HepG2 (cell line): ENCODE measurements around the gene PSKH1. TPM values are rescaled to one million over a fixed set of nuclear protein-coding genes. Genes with fewer than 3 reads are reported as not detected.

Source experiments
- ATF7 ChIP-seq, 2 experiments: fragments of 450-650 bp in 1 of 2; sonication (generic) in 1 of 2; formaldehyde crosslinking in 1 of 2; IDR thresholded peaks; 2 replicates each; pipeline versions ENCODE4 v1.4.0 to v1.6.1; 2016 to 2020; ENCODE audit warnings: antibody characterized with exemption in 1 of 2, mild to moderate bottlenecking in 1 of 2, missing genetic modification reagents in 1 of 2
- CC2D1A ChIP-seq: sonication (generic); formaldehyde crosslinking; IDR thresholded peaks from 2 replicates; pipeline ENCODE4 v1.8.1; 2023; ENCODE audit warnings: mild to moderate bottlenecking, missing genetic modification reagents
- CHD2 ChIP-seq: IDR thresholded peaks from 2 replicates; pipeline ENCODE4 v1.6.1; 2011; ENCODE audit warnings: low read depth, low read length, improper control_type of control experiment
- DMTF1 ChIP-seq: sonication (generic); formaldehyde crosslinking; IDR thresholded peaks from 2 replicates; pipeline ENCODE4 v1.4.0; 2020; ENCODE audit warnings: mild to moderate bottlenecking, missing genetic modification reagents
- FOSL2 ChIP-seq: sonication (generic); formaldehyde crosslinking; IDR thresholded peaks from 2 replicates; pipeline ENCODE4 v1.4.0; 2020; ENCODE audit warnings: missing genetic modification reagents
- HDAC2 ChIP-seq: sonication (generic); formaldehyde crosslinking; IDR thresholded peaks from 2 replicates; pipeline ENCODE4 v1.4.0; 2020; ENCODE audit warnings: missing genetic modification reagents
- MEIS2 ChIP-seq: sonication (generic); formaldehyde crosslinking; IDR thresholded peaks from 2 replicates; pipeline ENCODE4 v1.9.0; 2021; ENCODE audit warnings: mild to moderate bottlenecking, missing genetic modification reagents
- NFIC ChIP-seq: IDR thresholded peaks from 2 replicates; pipeline ENCODE4 v1.6.1; 2012; ENCODE audit warnings: mild to moderate bottlenecking, low read length, inconsistent platforms
- PAF1 ChIP-seq: IDR thresholded peaks from 2 replicates; pipeline ENCODE4 v1.6.1; 2016; ENCODE audit warnings: missing genetic modification reagents, missing compliant biosample characterization
- POLR2A ChIP-seq, 2 experiments: IDR thresholded peaks; 2 replicates each; pipeline ENCODE4 v1.6.1; 2011; ENCODE audit warnings: low read depth in 2 of 2, low read length in 2 of 2, mild to moderate bottlenecking in 1 of 2, moderate library complexity in 1 of 2; ENCODE audit not compliant: insufficient read depth in 1 of 2
- SAP130 ChIP-seq: IDR thresholded peaks from 2 replicates; pipeline ENCODE4 v1.6.1; 2016; ENCODE audit warnings: low read depth
- STAG1 ChIP-seq: sonication (generic); formaldehyde crosslinking; IDR thresholded peaks from 2 replicates; pipeline ENCODE4 v1.4.0; 2020; ENCODE audit warnings: missing genetic modification reagents
- TAF15 ChIP-seq: fragments of 200-400 bp; formaldehyde crosslinking; IDR thresholded peaks from one replicate; pipeline ENCODE4 v1.6.1; 2018; ENCODE audit warnings: mild to moderate bottlenecking, low read depth, low read length; ENCODE audit not compliant: poor library complexity, severe bottlenecking
- ZBTB33 ChIP-seq: sonication (generic); formaldehyde crosslinking; IDR thresholded peaks from 2 replicates; pipeline ENCODE4 v1.4.0; 2020; ENCODE audit warnings: missing genetic modification reagents
- ZNF225 ChIP-seq: sonication (generic); formaldehyde crosslinking; IDR thresholded peaks from 2 replicates; pipeline ENCODE4 v1.4.0; 2020; ENCODE audit warnings: mild to moderate bottlenecking, missing genetic modification reagents
- ZNF3 ChIP-seq: IDR thresholded peaks from 2 replicates; pipeline ENCODE4 v1.7.0; 2017; ENCODE audit warnings: inconsistent platforms
- ZNF451 ChIP-seq: sonication (generic); formaldehyde crosslinking; IDR thresholded peaks from 2 replicates; pipeline ENCODE4 v1.5.0; 2020; ENCODE audit warnings: mild to moderate bottlenecking, missing genetic modification reagents
- ZNF563 ChIP-seq: sonication (generic); formaldehyde crosslinking; IDR thresholded peaks from 2 replicates; pipeline ENCODE4 v1.8.0; 2022; ENCODE audit warnings: mild to moderate bottlenecking, moderate library complexity, missing genetic modification reagents
- ZNF687 ChIP-seq: sonication (generic); formaldehyde crosslinking; IDR thresholded peaks from 2 replicates; pipeline ENCODE4 v1.5.1; 2020; ENCODE audit warnings: mild to moderate bottlenecking, missing genetic modification reagents, moderate library complexity
- polyA plus RNA-seq, 8 experiments: library from polyadenylated mRNA; depleted of rRNA in 3 of 8; stranded (reverse) in 7 of 8; unstranded in 1 of 8; fragments of >200 nt; fragmentation: Illumina TruSeq in 4 of 8; extraction: Trizol in 4 of 8; gene quantifications; 2 replicates each; pipeline versions ENCODE4 v1.2.1 to v1.2.3, GENCODE V29; 2011 to 2016; ENCODE audit warnings: low read depth in 4 of 8, missing spikeins in 1 of 8, mixed read lengths in 1 of 8; ENCODE audit not compliant: insufficient read depth in 1 of 8
- total RNA-seq, 5 experiments: library from RNA; depleted of rRNA; stranded (reverse); fragments of >200 nt; fragmentation: Illumina TruSeq; extraction: Trizol; gene quantifications; 2 replicates each; pipeline ENCODE4 v1.2.3, GENCODE V29; 2016; ENCODE audit warnings: low read depth in 1 of 5
- TF ChIP-seq, protein P1 (sequence below): sonication (generic); formaldehyde crosslinking; IDR thresholded peaks from 2 replicates; pipeline ENCODE4 v1.5.1; 2020; ENCODE audit warnings: missing genetic modification reagents, mild to moderate bottlenecking, borderline replicate concordance

The PSKH1 gene
- total and polyA plus RNA-seq, 2 of the 13 experiments (the other 11 are each of a cell fraction or from before 2014, with no cell fraction given): 8.4 to 19.1 TPM

GRCh38 chr16:67931712-67932461 lies 38.8 kb downstream of the PSKH1 start, which contains the start of gene CTRL (continued):
- TF ChIP-seq CC2D1A: no peak
- peak; percentile 68; the same call in 1 of the 2 replicates for TF ChIP-seq PAF1 (CRISPR knock-in tag)
- TF ChIP-seq HDAC2 (CRISPR knock-in tag): no peak
- no peak for TF ChIP-seq MEIS2 (CRISPR knock-in tag)
- TF ChIP-seq ZNF451 (CRISPR knock-in tag): 0 out of 2 replicates have a peak, but pooled peaks have one; percentile 21
- peak; percentile 12; the same call in 1 of the 2 replicates for TF ChIP-seq STAG1 (CRISPR knock-in tag)
- no peak for TF ChIP-seq NFIC
- TF ChIP-seq POLR2A (IDR thresholded peaks at IDR 0.05; ENCODE audit: insufficient read depth in 1 of 2, low read depth in 2 of 2, low read length in 2 of 2): 0 out of 4 replicates have a peak, but pooled peaks of 1 of the 2 experiments have one; percentile 25
- no peak for TF ChIP-seq ATF7 (IDR thresholded peaks at IDR 0.05)
- no peak for TF ChIP-seq ATF7 (CRISPR knock-in tag; IDR thresholded peaks at IDR 0.05)
- TF ChIP-seq DMTF1 (CRISPR knock-in tag): no peak
- no peak for TF ChIP-seq ZNF3
- TF ChIP-seq ZNF225 (CRISPR knock-in tag): peak; percentile 49; the same call in 1 of the 2 replicates
- TF ChIP-seq, protein P1, sequence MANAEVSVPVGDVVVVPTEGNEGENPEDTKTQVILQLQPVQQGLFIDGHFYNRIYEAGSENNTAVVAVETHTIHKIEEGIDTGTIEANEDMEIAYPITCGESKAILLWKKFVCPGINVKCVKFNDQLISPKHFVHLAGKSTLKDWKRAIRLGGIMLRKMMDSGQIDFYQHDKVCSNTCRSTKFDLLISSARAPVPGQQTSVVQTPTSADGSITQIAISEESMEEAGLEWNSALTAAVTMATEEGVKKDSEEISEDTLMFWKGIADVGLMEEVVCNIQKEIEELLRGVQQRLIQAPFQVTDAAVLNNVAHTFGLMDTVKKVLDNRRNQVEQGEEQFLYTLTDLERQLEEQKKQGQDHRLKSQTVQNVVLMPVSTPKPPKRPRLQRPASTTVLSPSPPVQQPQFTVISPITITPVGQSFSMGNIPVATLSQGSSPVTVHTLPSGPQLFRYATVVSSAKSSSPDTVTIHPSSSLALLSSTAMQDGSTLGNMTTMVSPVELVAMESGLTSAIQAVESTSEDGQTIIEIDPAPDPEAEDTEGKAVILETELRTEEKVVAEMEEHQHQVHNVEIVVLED: no peak
- peak; percentile 27; the same call in 1 of the 2 replicates for TF ChIP-seq ZNF687 (CRISPR knock-in tag)
- TF ChIP-seq SAP130 (CRISPR knock-in tag): no peak
- TF ChIP-seq CHD2: no peak
- TF ChIP-seq FOSL2 (CRISPR knock-in tag): no peak
- TF ChIP-seq ZBTB33 (CRISPR knock-in tag): peak; percentile 92
- no peak for TF ChIP-seq ZNF563 (CRISPR knock-in tag)
- no peak for TF ChIP-seq TAF15
